Stimulated activated CD8-positive, alpha-beta memory T cell treated with anti-CD3 and anti-CD28 coated beads, Interleukin-15, amount 100 ng/mL, for 24 hours (primary cell): ENCODE measurements around the gene ANGPT4.
"Not testable (repeated sequence)": the region's sequence is repeated elsewhere in the genome, so short reads cannot be mapped to it uniquely, and the experiment has no call there.

Experiments
- DNase-seq: peaks from one replicate; pipeline ENCODE4 v3.0.0-alpha.2; 2020; ENCODE audit warnings: low read depth

The ANGPT4 gene

GRCh38 chr20:844473-845225 is 71.5 kb downstream of the ANGPT4 start:
- DNase-seq: peak; percentile 45

- DNase-seq: no peak
These were observed 72.2 kb downstream of the ANGPT4 start for GRCh38 chr20:843912-844311.

GRCh38 chr20:842547-842940 is 73.6 kb downstream of the ANGPT4 start:
- no peak for DNase-seq

GRCh38 chr20:841568-842546 is 74.3 kb downstream of the ANGPT4 start:
- DNase-seq: no peak

- no peak for DNase-seq
These were observed 75.1 kb downstream of the ANGPT4 start for GRCh38 chr20:840858-841567.

GRCh38 chr20:840503-840857 is 75.7 kb downstream of the ANGPT4 start:
- DNase-seq: no peak

- no peak for DNase-seq
These were observed 76.5 kb downstream of the ANGPT4 start for GRCh38 chr20:839626-840025.

- no peak for DNase-seq
These were observed 77.1 kb downstream of the ANGPT4 start for GRCh38 chr20:839015-839414.

- DNase-seq: no peak
These were observed 79.9 kb downstream of the ANGPT4 start for GRCh38 chr20:836190-836589.

- no peak for DNase-seq
These were observed 80.5 kb downstream of the ANGPT4 start for GRCh38 chr20:835608-836045.

GRCh38 chr20:834151-834746 is 81.9 kb downstream of the ANGPT4 start:
- DNase-seq: no peak

- DNase-seq: peak; percentile 86
These were observed 82.5 kb downstream of the ANGPT4 start, which contains the start of gene FAM110A for GRCh38 chr20:833450-834150. FAM110A (plus strand) TSS chr20:833715; CDS start chr20:844805, 11,090 bp downstream.

- DNase-seq: no peak
These were observed 83.0 kb downstream of the ANGPT4 start for GRCh38 chr20:833121-833449.

GRCh38 chr20:831956-832355 is 84.2 kb downstream of the ANGPT4 start:
- DNase-seq: no peak

- DNase-seq: no peak
These were observed 84.9 kb downstream of the ANGPT4 start for GRCh38 chr20:831251-831650.

- DNase-seq: no peak
These were observed 86.1 kb downstream of the ANGPT4 start for GRCh38 chr20:830011-830521.

GRCh38 chr20:829551-829950 is 86.6 kb downstream of the ANGPT4 start:
- no peak for DNase-seq

GRCh38 chr20:828987-829386 is 87.1 kb downstream of the ANGPT4 start:
- DNase-seq: no peak

GRCh38 chr20:827981-828380 is 88.2 kb downstream of the ANGPT4 start:
- not testable (repeated sequence) for DNase-seq

GRCh38 chr20:826695-827323 is 89.3 kb downstream of the ANGPT4 start:
- no peak for DNase-seq
